ENCODE data around the gene LGR4. TPM values are rescaled to one million over a fixed set of nuclear protein-coding genes. Genes with fewer than 3 reads are reported as not detected.

Gene LGR4
- total and polyA plus RNA-seq, 2 of the 13 experiments (the other 11 are each of a cell fraction or from before 2014, with no cell fraction given): 42.1 to 68.7 TPM

GRCh38 chr11:27401280-27401832 is 71.2 kb downstream of the LGR4 start:
- peaks cover 0 to 4% of the 10 kb centered on the region in 2 experiments; a peak in 4 of 5 replicates for H3K36me3 ChIP-seq (replicated peaks in 1 of 2; ENCODE audit: control insufficient read depth in 1 of 2, insufficient read depth in 2 of 2, low read length in 2 of 2)
- no peaks in the 10 kb centered on the region for H3K9me3 ChIP-seq (ENCODE audit: low read length)
- H3K9ac ChIP-seq (ENCODE audit: insufficient read depth, low read depth, low read length): no peak overlapping the region
- ChIA-PET POLR2A (interaction anchor here (0.8 to 4.1 kb wide), 11 partner anchors 12 to 105 kb away, joined by 3 to 22 read pairs (median 4); partner anchors contain the start of gene LGR4), CTCF (ENCODE audit: low intra/inter-chr PET ratio, low total read pairs) (no interaction called here)
- peaks cover 47% of the 10 kb centered on the region for H3K79me2 ChIP-seq (ENCODE audit: insufficient read depth, low read length)
- intact Hi-C loops (cut with micrococcal nuclease; ENCODE audit: unreplicated experiment) (no loop called here), in situ Hi-C loops (cut with HindIII; ENCODE audit: extremely low pct_ligation_motif_present, low pct_unique_long_range_greater_than_20kb) (no loop called here)
- DNase-seq (ENCODE audit: low spot score) (no peak), ATAC-seq (no peak), FAIRE-seq (no peak)
- 94% methylated on average over 5 of the region's 5 CpGs for WGBS (ENCODE audit: low lambda C conversion rate)
- H3K4me1 ChIP-seq (ENCODE audit: insufficient read depth, low read length): peaks cover 93% of the 10 kb centered on the region
- H3K4me3 ChIP-seq (replicated peaks in 1 of 3; ENCODE audit: insufficient read depth in 1 of 3, low read depth in 2 of 3, low read length in 3 of 3): peak overlapping the region in 1 of 3 experiments; percentile 4; a peak in 1 of 6 replicates
- H2AFZ ChIP-seq (ENCODE audit: low read length): no peak overlapping the region
- no TSS peak for BruUV-seq (replicated peaks)
- TF ChIP-seq SOX13 (IDR thresholded peaks at IDR 0.05) (no peak), SOX13 (CRISPR knock-in tag; conservative IDR thresholded peaks at IDR 0.05 in 1 of 2, IDR thresholded peaks at IDR 0.05 in 1 of 2) (peak in 1 of 2 experiments; percentile 49; a peak in 1 of 4 replicates), NFIC (IDR thresholded peaks at IDR 0.05; ENCODE audit: low read length) (peak; percentile 83; the same call in 1 of the 2 replicates), ZNF883 (CRISPR knock-in tag; IDR thresholded peaks at IDR 0.05; ENCODE audit: not compliant biosample characterization) (no peak), RFX1 (IDR thresholded peaks at IDR 0.05) (no peak), ZNF691 (CRISPR knock-in tag; IDR thresholded peaks at IDR 0.05; ENCODE audit: borderline replicate concordance, low read depth) (no peak), SNAPC2 (CRISPR knock-in tag; IDR thresholded peaks at IDR 0.05) (0 out of 2 replicates have a peak, but pooled peaks have one; percentile 37), TARDBP (CRISPR knock-in tag; IDR thresholded peaks at IDR 0.05) (peak; percentile 17; the same call in 1 of the 2 replicates), ZBTB7A (CRISPR knock-in tag; IDR thresholded peaks at IDR 0.05) (no peak), PRDM15 (CRISPR knock-in tag; IDR thresholded peaks at IDR 0.05) (no peak), ZNF761 (CRISPR knock-in tag; conservative IDR thresholded peaks at IDR 0.05) (0 out of 2 replicates have a peak, but pooled peaks have one; percentile 21), ZNF589 (CRISPR knock-in tag; conservative IDR thresholded peaks at IDR 0.05) (no peak), DMAP1 (CRISPR knock-in tag; IDR thresholded peaks at IDR 0.05) (0 out of 2 replicates have a peak, but pooled peaks have one; percentile 42), NCOA5 (CRISPR knock-in tag; IDR thresholded peaks at IDR 0.05) (no peak), ZNF367 (CRISPR knock-in tag; IDR thresholded peaks at IDR 0.05; ENCODE audit: borderline replicate concordance) (no peak), SP5 (CRISPR knock-in tag; IDR thresholded peaks at IDR 0.05; ENCODE audit: borderline replicate concordance, low read depth) (0 out of 2 replicates have a peak, but pooled peaks have one; percentile 65), IRF2 (CRISPR knock-in tag; IDR thresholded peaks at IDR 0.05) (0 out of 2 replicates have a peak, but pooled peaks have one; percentile 23), ISL2 (CRISPR knock-in tag; IDR thresholded peaks at IDR 0.05) (no peak)
- peak overlapping the region; percentile 60; the same call in 1 of the 2 replicates for H3K4me2 ChIP-seq (ENCODE audit: low read depth, low read length)
- H4K20me1 ChIP-seq (ENCODE audit: insufficient read depth, low read length): no peaks in the 10 kb centered on the region
- H3K27me3 ChIP-seq (ENCODE audit: control insufficient read depth in 1 of 2, insufficient read depth in 2 of 2, low read length in 2 of 2): no peaks in the 10 kb centered on the region
- peak overlapping the region; percentile 68 for H3K27ac ChIP-seq (ENCODE audit: extremely low read length, insufficient read depth, low read length)

All from HepG2 (cell line).